Measurements from ENCODE around the gene CCDC86.

Gene CCDC86

DNA sequence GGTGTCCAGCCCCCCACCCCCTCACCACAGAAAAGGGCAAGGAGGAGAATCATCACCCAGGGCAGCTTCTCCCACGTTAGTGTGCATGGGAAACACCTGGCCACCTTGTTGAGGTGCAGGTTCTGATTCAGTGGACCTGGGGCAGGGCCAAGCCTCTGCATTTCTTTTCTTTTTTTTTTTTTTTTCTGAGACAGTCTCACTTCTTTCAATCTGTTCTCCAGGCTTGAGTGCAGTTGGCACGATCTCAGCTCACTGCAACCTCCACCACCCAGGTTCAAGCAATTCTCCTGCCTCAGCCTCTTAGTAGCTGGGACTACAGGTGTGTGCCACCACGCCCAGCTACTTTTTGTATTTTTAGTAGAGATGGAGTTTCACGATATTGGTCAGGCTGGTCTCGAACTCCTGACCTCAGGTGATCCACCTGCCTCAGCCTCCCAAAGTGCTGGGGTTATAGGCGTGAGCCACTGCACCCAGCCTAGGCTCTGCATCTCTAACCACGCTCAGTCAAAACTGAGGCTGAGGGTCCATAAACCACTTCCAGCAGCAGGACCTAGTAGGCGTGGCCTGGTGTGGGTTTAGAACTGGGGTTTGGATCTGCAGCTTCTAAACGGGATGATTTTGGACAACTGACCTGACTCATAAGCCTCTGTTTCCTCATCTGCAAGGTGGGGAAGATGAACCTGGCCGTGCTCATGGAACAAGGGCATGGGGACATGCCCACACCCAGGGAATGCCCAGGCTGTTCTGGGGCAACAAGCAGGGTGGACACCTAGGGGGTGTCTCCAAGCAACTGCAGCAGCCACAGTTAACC, 26.2 kb downstream of the CCDC86 start:
- DNase-seq (ENCODE audit: low read depth, low spot score) = no peak

GRCh38 chr11:60868682-60869450, 27.0 kb downstream of the CCDC86 start:
- no peak for DNase-seq (ENCODE audit: low read depth, low spot score)

- DNase-seq (ENCODE audit: low read depth, low spot score) = no peak
Observed at GRCh38 chr11:60869451-60869825, 27.5 kb downstream of the CCDC86 start.

- DNase-seq (ENCODE audit: low read depth, low spot score) = no peak
Observed at GRCh38 chr11:60870276-60870675, 28.4 kb downstream of the CCDC86 start.

- DNase-seq (ENCODE audit: low read depth, low spot score) = no peak
Observed at GRCh38 chr11:60870733-60871377, 28.9 kb downstream of the CCDC86 start.

DNA sequence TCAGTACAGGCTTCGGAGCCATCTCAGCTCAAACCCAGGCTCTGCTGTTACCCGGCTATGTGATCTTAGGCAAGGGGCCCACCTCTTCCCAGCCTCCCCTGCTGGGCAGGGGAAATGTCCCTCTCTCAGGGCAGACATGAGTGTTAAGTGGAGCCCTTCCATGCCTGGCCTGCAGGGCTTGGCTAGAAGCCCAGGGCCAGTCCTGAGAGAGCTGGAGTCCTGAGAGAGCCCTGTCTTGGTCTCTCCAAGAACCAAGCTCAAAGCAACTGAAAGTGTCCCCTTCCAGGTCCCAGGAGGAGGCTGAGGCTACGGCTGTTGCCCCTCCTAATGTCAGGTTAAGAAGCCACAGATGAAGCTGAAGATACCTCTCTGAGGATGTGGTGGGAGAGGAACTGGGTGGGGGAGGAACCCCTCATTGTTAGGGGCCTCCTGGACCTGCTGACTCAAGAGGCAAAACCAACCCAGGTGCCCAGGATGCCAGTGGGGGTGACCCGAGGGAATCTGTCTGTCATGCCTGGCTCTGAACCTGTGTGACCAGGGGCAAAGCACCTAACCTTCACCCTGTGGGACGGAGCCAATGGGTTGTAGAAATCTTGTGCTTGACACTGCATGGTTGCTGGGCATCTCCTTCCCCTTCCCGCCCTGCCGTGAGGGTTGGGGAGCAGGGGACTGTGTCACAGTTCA, 29.6 kb downstream of the CCDC86 start:
- no peak for DNase-seq (ENCODE audit: low read depth, low spot score)

DNA sequence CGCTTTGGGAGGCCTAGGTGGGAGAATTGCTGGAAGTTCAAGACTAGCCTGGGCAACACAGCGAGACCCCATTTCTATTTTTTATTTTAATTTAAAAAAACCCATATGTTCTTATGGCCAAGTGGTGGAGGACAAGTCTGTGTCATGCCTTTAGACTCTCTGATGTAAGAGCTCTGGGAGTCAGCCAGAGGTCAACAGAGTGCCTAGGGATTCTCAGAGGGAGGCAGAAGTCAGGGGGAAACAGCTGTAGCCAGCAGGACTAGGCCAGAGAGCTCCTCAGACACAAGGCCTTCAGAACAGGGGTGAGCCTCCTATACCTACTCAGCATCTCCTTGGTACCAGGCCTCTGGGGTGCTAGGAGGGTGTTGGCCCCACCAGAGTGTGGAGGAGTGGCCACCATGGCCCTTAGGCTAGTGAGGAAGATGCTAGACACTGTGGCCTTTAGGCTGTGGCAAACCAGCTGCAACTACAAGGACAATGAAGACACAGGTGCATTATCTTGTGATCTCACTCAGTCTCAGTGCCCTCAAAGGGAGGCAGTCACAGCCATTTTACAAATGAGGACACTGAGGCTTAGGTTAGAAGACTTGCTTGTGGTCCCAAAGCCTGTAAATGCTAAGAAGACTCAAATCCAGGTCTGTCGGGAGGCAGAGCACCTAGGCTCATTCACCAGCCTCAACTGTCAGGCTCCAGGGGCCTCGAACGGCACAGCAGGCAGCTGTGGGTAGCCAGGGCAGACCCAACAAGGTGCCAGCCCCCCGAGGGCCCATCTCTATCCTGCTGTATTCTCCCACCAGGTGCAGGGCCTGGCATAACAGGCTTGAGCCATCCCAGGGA, 30.4 kb downstream of the CCDC86 start:
- DNase-seq (ENCODE audit: low read depth, low spot score) = no peak

DNA sequence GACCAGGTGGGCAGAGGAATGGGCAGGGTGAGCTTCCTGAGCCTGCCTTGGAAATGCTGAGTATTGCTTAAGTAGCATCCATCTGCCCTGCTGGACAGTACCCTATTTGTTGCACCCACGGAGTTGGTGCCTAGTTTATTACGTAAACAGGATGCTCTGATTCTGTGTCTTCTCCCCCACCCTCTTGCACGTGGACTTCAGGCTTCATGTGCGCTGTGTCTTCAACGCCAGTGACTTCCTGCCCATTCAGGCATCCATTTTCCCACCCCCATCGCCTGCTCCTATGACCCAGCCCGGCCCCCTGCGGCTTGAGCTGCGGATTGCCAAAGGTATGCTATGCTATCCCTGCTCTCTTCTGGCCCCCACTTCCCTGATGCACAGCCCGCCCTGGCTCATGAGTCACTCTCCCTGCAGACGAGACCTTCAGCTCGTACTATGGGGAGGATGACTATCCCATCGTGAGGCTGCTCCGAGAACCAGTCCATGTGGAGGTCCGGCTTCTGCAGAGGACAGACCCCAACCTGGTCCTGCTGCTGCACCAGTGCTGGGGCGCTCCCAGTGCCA, 31.1 kb downstream of the CCDC86 start:
- no peak for DNase-seq (ENCODE audit: low read depth, low spot score)

DNA sequence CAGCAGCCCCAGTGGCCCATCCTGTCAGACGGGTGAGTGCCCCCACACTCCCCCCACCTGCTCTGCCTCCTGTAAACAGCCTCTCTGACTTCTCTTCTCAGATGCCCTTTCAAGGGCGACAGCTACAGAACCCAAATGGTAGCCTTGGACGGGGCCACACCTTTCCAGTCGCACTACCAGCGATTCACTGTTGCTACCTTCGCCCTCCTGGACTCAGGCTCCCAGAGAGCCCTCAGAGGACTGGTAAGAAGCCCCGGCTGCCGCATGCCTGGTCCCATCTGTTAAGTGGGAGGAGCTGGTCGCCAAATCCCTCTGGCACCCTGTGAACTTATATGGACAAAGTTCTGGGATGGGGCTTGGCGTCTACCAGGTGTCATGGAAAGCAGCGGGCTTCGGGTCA, 31.6 kb downstream of the CCDC86 start:
- no peak for DNase-seq (ENCODE audit: low read depth, low spot score)

DNA sequence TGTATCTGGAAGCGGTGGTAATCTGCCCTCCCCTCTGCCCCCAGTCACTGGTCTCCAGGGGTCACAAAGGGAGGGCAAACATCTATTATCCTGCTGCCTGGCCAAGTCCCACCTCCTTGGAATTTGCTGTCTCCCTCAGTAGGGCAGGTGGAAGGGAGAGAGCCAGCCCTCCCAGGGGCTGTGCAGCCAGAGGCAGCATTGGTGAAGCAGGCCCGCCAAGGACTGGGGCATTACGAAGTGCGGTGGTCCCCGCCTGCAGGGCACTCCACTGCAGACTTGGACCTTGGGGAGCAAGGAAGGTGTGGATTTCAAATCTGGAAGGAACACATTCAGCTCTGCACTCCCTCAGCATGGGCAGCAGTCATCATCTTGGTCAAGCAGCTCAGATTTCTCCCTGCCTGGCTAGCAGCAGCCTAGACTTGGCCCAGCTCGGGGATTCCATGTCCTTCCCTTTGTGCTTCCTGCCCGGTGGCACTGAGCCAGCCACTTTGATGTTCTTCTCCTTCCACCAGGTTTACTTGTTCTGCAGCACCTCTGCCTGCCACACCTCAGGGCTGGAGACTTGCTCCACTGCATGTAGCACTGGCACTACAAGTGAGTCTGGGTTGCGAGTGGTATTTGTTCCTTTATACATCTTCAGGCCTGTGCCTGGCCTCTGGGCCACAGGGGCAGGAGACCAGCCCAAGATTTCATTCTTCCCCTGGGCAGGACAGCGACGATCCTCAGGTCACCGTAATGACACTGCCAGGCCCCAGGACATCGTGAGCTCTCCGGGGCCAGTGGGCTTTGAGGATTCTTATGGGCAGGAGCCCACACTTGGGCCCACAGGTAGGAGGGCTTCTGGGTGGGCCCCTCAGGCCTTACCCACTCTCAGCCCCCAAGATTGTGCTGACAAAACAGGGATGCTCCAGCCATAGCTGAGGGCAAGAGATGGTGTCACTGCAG, 32.8 kb downstream of the CCDC86 start:
- DNase-seq (ENCODE audit: low read depth, low spot score) = no peak

DNA sequence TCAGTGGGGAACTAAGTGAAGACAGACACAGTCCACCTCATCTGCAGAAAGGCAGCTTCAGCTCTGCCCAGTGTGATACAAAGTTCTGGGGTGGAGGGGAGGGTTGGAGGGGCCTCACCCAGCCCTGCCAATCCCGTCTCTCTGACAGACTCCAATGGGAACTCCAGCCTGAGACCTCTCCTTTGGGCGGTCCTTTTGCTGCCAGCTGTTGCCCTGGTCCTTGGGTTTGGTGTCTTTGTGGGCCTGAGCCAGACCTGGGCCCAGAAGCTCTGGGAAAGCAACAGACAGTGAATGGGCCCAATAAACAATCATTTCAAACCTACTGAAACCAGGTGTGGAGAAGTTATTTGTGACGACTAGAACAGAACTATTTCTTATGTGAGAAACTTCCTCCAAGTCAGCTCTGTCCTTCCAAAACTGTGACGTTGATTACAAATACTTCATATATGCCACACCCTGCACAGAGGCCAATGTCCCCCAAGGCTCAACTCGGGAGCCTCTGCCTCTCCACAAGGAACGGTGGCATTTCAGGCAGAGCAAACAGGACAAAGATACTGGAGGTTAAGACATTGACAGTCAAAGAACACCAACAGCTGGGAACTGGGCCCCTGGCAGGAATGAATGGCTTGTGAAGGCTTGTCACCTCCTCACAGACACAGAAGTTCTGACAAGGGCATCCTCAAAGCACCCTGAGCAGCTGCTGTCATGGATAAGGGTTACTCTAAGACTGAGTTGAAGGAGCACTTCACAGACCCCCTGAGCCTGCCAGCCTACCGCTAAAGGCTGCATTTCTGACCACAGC, 33.7 kb downstream of the CCDC86 start:
- no peak for DNase-seq (ENCODE audit: low read depth, low spot score)

DNA sequence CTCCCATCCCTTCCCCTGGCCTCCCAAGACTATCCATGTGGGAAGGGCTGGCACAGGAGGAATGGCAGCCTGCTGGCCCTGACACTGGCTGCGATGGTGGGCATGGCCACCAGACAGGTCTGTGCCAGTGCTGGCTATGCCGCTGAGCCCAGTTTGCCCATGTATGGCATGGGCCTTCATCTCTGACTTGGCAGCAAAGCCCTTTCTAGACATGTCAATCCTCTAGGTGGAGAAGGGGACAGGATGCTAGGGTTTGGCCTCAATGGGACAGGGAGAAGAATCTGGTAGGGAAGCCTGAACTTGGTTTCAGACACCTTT, 34.2 kb downstream of the CCDC86 start:
- DNase-seq (ENCODE audit: low read depth, low spot score) = no peak

DNA sequence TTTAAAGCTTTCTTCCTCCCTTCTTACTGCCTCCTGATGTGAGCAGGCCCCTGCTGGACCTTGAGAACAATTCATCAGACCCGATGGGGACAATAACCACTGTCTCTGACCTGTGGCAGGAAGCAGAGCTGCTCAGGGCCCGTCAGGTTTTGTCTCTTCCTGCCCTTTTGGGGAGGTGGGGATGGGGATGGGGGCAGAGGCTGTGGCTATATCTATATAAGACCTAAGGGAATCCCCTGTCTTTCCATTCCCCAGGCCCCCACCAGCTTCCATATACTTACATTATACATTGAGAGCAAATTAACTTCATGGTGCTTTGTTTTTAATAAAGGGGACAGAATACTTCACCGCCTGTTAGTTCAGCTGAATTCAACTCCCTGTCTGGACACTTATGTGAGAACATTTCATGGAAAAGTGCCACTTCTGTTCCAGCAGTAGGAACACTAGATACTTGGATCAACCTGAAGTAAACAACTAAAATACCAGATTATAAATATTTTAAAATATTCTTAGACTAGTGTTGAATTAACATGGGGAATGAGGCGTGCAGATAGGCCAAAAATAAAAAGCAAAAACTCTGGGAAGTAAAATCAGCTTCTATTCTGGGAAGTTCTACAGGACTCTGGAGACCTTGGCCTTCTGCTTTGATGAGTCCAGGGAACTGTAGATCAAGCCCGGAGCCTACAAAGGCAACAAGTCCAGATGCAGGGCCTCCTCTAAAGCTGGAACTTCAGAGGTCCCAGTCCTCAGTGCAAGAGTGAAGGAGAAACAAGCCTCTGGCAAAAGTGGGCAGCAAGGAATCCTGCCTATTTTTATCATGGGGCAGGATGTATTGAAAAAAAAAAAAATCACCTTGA, 36.6 kb downstream of the CCDC86 start:
- DNase-seq (ENCODE audit: low read depth, low spot score) = no peak

- no peak for DNase-seq (ENCODE audit: low read depth, low spot score)
Observed at GRCh38 chr11:60879104-60879503, 37.2 kb downstream of the CCDC86 start.

DNA sequence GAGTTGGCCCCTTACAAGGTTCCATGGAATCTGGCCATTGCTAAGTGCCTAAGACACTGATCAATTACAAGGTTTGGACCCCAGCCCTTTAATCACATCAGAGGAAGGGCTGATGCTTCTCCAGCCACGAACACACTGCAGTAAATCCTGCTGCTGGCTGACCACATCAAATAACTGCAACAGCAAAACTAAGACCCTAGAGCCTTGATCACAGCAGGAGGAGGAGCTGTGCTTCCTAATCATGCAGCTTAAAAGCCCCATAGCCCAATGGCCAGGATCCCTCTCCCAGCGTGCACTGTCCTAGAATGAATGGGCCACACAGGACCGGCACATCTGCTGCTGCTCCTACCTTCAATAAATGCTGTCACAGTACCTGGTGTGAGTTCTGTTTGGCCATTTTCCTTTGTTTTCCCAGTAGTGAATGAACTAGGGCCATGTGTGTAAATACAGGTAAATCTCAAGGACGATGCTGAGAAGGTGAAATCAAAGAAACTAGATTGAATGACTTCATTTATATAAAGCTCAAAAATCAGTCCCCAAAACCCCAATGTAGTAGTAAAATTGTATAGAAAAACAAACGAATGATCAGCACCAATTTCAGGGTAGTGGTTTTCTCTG, 38.2 kb downstream of the CCDC86 start:
- no peak for DNase-seq (ENCODE audit: low read depth, low spot score)

- DNase-seq (ENCODE audit: low read depth, low spot score) = no peak
Observed at GRCh38 chr11:60880643-60881282, 38.9 kb downstream of the CCDC86 start.

- DNase-seq (ENCODE audit: low read depth, low spot score) = no peak
Observed at GRCh38 chr11:60887556-60887955, 45.6 kb downstream of the CCDC86 start.
